SK-N-SH (cell line): ENCODE measurements around the gene WWOX.

Experiments
- CHD2 ChIP-seq: fragments of 150-350 bp; IDR thresholded peaks from 2 replicates; pipeline ENCODE4 v1.6.1; 2018; ENCODE audit warnings: low read length; ENCODE audit not compliant: partially characterized antibody
- CTCF ChIP-seq: fragments of 200-600 bp; sonication (generic); IDR thresholded peaks from 2 replicates; pipeline ENCODE4 v1.6.1; 2017; ENCODE audit warnings: antibody characterized with exemption, mild to moderate bottlenecking, moderate library complexity
- GABPA ChIP-seq: IDR thresholded peaks from 2 replicates; pipeline ENCODE4 v1.4.0; 2012; ENCODE audit warnings: low read depth, mild to moderate bottlenecking
- POLR2AphosphoS5 ChIP-seq: IDR thresholded peaks from 2 replicates; pipeline ENCODE4 v1.6.1; 2012; ENCODE audit warnings: low read depth, low read length
- RAD21 ChIP-seq: IDR thresholded peaks from 2 replicates; pipeline ENCODE4 v1.6.1; 2012; ENCODE audit warnings: mild to moderate bottlenecking, low read length
- REST ChIP-seq: IDR thresholded peaks from 2 replicates; pipeline ENCODE4 v1.6.1; 2012; ENCODE audit warnings: mild to moderate bottlenecking, low read depth, low read length, moderate library complexity
- SMC3 ChIP-seq: IDR thresholded peaks from 2 replicates; pipeline ENCODE4 v1.6.1; 2012; ENCODE audit warnings: low read depth, low read length, improper control_type of control experiment
- TEAD4 ChIP-seq: IDR thresholded peaks from 2 replicates; pipeline ENCODE4 v1.4.0; 2012; ENCODE audit warnings: mild to moderate bottlenecking, borderline replicate concordance; ENCODE audit not compliant: insufficient read depth
- USF1 ChIP-seq: IDR thresholded peaks from 2 replicates; pipeline ENCODE4 v1.4.0; 2012; ENCODE audit warnings: low read depth, borderline replicate concordance
- USF2 ChIP-seq: fragments of 150-350 bp; IDR thresholded peaks from 2 replicates; pipeline ENCODE4 v1.6.1; 2017; ENCODE audit warnings: antibody characterized with exemption, low read length, low read depth, borderline replicate concordance
- ZBTB33 ChIP-seq: IDR thresholded peaks from 2 replicates; pipeline ENCODE4 v1.4.0; 2012; ENCODE audit warnings: low read depth, borderline replicate concordance

- no peak for TF ChIP-seq CTCF
- TF ChIP-seq USF2, result no peak
- no peak for TF ChIP-seq GABPA
- TF ChIP-seq SMC3, result no peak
- TF ChIP-seq POLR2AphosphoS5, result no peak
- TF ChIP-seq REST, result no peak
- TF ChIP-seq CHD2, result no peak
- TF ChIP-seq ZBTB33, result no peak
- no peak for TF ChIP-seq TEAD4
- no peak for TF ChIP-seq RAD21
- TF ChIP-seq USF1, result no peak
Measured at GRCh38 chr16:78645657-78646056, 546.2 kb downstream of the WWOX start.
